Measurements from ENCODE around the gene RFX8.
A peak's percentile ranks its signal among the peaks of the same experiment; 100 is the strongest.
"Not testable (repeated sequence)": the region's sequence is repeated elsewhere in the genome, so short reads cannot be mapped to it uniquely, and the experiment has no call there.

The RFX8 gene

DNA sequence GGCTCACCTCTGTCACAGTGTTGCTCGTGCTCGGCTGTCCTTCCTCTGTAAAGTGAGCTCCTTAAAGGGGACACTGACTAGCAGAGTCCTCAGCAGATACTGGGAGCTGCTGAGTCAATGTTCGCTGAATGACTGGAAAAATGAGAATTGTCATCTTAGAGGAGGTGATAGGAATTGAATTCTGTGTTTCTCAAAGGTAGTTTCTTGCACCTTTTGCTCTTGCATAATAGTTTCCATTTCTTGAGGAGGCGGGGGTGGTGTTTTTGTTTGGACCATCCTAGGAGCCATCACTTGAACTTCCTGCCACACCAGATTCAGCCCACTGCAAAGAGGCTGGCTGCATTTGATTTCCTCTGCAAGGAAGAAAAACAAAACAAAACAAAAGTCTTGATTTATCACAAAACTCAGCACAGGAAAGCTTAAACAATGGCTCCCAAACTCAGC lies 11.4 kb upstream of the RFX8 start:
- DNase-seq (ENCODE audit: low spot score): no peak

DNA sequence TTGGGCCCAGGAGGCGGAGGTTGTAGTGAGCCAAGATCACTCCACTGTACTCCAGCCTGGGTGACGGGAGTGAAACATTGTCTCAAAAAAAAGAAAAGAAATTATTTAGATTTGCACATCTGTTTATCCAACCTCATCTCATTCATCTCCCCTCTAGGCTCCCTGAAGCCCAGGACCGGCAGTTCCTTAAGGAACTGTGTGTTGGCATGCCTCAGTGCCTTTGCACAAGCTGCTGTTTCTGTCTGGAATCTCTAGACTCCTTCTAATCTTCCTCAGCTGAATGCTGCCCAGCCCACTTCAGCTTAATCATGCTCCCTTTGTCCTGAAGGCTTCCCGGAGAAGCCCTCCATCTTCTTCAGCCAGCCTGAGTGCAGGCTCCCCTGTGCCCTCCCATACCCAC lies 10.9 kb upstream of the RFX8 start:
- DNase-seq (ENCODE audit: low spot score): no peak

- DNase-seq (ENCODE audit: low spot score): no peak
These were observed 5.9 kb upstream of the RFX8 start for GRCh38 chr2:101480764-101481163.

DNA sequence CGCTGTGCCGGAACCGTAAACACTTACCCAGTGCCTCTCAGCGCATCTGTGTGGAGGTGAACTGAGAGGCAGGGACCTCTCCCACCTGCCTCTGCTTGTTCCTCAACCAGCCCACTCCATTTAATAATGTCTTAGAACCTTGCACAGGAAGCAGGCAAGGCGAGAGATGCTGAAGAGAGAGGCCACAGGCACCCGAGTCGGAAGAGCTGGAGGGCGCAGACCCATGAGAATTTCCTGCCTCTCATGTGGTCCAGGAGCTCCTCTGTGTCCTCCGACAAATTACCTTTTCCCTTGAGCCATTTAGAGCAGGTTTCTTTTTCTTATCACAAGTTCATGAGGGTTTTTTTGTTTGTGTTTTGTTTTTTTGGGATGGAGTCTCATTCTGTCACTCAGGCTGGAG lies 4.9 kb upstream of the RFX8 start:
- DNase-seq (ENCODE audit: low spot score): no peak

- DNase-seq (ENCODE audit: low spot score): no peak
These were observed 4.4 kb upstream of the RFX8 start for GRCh38 chr2:101479328-101479727.

DNA sequence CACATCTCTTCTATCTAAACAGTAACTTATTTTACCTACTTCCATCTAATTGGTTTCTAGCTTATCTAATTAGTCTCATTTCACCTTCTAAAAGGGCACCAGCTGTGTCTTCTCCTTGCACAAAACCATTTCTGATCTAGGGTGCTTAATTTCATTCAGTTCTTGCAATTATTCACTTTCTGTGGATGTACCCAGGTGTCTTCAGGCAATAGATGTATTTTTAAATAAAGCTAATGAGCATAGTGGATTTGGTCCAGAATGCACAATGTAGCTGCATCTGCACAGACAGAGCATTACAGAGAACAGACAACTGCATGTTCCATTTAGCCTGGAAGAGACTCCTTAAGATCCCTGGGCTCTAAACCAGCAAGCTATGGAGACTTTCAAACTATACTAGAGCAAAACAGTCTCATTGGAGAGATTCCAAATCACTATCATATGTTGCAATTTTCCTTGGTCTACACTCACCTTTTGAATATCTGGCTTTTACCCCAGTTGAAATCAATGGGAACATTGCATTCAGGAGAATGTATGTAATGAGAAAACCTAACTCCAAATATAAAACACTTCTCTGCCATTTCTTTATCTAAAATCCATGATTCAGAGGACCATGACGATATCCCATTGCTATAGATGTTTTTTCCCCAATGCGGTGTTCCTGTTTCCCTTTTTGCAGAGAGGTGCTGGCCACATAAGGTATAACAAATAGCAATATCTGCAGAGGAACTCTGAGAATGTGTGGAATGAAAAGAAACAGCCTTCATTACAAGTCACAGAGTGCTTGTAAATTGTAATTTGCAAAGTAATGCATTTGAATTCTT lies 3.5 kb upstream of the RFX8 start:
- DNase-seq (ENCODE audit: low spot score): no peak

DNA sequence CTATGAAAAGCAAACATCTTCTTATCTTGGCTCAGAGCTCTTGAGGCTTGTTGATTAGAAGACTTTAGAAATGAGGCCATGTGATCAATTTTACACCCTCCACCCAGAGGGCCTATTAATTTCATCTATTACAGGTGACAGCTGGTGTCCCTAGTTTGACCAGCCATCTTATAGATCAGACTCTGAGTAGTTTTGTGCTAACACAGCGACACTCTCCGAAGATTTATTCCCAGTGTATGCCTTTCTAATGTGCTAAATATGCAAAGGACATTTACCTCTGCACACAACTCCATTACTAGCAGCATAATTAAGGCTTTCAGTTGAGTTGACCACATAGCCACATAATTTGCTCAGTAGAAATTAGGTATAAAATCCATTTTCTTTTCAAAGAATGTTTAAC lies 2.6 kb upstream of the RFX8 start:
- no peak for DNase-seq (ENCODE audit: low spot score)

DNA sequence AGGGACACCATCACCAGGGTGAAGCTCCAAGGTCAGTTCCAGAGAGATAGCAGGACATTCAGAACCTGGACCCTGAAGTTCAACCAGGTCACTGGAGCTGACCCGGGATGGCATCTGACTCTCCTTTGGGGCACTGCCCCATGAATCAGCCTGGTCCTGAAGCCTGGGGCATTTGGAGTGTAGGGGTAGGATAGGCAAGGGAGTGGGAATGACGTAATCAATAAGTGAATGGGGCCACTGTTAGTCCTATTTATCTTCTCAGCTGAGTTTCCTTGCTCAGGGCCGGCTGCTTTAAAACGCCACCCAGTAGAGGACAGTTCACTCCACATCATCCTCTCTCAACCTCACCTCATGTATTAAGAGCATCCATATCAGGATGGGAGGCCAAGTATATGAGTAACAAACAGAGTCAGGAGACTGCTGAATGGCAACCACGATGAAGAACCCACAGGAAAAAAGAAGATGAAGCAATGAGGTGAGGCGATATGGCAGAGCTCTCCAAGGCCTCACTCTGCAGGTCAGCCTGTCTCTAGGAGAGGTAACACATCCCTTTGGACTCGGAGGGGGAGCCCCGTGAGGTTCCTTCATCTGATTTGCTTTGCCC lies 1.8 kb upstream of the RFX8 start:
- DNase-seq (ENCODE audit: low spot score): no peak

DNA sequence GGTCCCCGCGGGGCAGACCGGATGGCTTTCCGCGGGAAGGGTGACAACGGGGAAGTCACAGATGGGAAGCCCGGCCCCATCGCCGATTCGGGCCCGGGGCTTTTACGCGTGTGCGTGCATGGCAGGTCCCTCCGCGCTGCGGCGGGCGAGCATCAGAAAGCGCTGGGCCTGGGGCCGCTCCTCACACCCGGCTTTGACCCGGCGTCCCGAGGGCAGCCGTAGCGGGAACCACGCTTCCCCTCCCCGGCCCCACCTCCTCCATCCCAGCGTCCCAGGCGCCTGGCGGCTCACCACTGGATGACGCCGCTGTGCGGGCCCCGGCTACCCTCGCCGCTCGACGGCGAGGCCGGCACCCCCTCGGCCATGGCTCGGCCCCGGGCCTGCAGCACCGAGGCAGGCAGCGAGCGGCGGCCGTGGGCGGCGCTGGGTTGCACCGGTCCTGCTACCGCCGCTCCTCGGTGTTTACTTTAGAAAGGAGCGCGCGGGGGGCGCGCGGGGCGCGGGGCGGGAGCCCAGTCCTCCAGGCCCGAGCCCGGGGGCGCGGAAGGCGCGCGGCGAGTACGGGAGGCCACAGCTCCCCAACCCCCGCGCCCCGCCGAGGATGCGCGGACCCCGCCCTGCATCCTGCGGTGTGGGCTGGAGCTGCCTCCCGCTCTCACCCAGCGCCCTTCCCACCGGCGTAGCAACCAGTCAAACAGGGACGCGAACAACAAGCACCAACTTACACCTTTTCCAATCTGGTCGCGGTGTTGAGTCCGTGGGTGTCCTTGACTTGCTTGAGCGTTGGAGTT lies 806 bp downstream of the RFX8 start:
- DNase-seq (ENCODE audit: low spot score): peak; percentile 47

DNA sequence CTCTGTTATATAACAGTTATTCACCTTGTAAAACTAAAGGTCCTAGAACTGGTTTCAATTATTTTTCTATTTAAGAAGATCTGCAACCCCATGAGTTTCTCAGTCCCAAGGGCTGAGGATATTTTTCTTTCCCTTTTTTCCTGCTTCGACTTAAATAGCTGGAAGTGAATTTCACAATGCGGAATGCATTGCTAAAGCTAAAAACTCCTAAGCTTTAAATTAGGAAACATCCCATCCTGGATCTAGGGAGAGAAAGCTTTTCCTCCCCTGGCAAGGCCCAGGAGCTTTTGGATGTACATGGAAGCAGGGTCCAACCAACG lies 1.4 kb downstream of the RFX8 start:
- DNase-seq (ENCODE audit: low spot score): no peak

GRCh38 chr2:101469863-101470262 lies 5.0 kb downstream of the RFX8 start:
- DNase-seq (ENCODE audit: low spot score): no peak

GRCh38 chr2:101467306-101467705 lies 7.6 kb downstream of the RFX8 start:
- DNase-seq (ENCODE audit: low spot score): no peak

GRCh38 chr2:101466426-101466825 lies 8.5 kb downstream of the RFX8 start:
- DNase-seq (ENCODE audit: low spot score): no peak

DNA sequence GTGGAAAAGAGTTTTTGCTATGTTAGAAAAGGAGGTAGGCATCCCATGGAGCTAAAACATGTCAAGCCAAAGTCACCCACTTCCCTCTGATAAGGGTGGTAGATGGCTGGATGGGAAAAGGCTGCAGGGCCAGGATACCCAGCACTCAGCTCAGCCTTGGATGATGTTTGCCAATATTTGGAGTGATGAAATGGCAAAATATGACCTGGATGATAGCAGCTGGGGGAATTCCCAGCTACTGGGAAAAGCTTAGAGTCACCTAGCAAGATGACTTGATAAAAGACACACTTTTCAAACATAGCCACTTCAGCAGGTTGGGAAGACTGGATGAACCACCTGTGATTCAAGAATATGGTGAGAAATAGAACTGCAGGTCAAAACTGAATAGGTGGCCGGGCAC lies 10.1 kb downstream of the RFX8 start:
- DNase-seq (ENCODE audit: low spot score): no peak

DNA sequence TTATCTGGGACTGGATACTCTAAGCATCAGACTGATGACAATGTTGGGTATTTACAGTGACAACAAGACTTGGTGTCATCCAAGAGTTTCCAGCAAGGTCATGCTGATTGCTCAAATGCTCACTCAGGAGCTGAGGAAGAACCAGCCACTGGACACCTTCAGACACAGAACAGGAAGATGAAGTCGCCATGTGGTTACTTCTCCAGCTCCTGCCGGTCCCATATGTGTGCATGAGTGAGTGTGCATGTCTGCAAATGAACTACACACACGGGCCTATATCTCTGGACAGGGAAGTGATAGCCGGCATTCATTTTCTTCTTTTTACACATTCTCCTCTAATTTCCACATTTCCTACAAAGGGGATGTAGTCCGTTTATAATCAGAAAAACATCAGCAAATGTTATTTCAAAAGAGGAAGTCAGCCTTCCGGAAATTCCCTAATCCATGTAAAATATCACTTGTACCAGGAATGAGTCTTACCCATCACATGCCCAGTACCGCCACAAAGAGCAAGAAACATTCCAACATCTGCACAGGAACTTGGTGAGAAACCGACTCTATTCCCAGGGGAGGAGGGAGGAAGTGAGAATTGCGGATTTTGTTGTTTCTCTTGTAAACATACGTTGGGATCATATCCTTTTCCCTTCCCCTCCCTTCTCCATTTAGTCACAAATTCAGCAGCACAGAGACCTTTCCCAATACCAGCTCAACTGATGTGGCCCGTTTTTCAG lies 10.8 kb downstream of the RFX8 start:
- DNase-seq (ENCODE audit: low spot score): peak; percentile 99

- DNase-seq (ENCODE audit: low spot score): no peak
These were observed 11.5 kb downstream of the RFX8 start for GRCh38 chr2:101463421-101463820.

- no peak for DNase-seq (ENCODE audit: low spot score)
These were observed 13.5 kb downstream of the RFX8 start for GRCh38 chr2:101461381-101461780.

DNA sequence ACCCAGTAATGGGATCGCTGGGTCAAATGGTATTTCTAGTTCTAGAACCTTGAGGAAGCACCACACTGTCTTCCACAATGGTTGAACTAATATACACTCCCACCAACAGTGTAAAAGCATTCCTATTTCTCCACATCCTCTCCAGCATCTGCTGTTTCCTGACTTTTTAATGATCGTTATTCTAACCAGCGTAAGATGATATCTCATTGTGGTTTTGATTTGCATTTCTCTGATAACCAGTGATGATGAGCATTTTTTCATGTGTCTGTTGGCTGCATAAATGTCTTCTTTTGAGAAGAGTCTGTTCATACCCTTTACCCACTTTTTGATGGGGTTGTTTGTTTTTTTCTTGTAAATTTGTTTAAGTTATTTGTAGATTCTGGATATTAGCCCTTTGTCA lies 20.5 kb downstream of the RFX8 start:
- not testable (repeated sequence) for DNase-seq (ENCODE audit: low spot score)

DNA sequence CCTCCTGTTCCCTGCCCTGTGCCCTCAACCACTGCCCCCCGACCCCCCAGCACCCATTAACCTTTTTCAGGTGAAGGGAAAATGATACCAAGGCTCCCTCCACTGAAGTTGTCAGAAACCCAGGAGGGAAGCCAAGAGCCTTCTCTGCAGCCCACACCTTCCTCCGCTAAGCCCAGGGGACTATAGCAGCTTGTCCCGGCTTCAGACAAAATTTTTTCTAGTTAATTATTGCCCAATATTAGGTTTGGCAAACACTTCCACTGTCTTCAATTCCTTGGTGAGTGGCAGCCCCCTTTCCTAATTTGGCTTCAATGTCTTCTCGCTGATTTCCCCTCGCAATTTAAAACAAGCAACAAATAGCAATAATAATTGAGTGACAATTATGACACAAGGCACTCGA lies 23.9 kb downstream of the RFX8 start:
- DNase-seq (ENCODE audit: low spot score): no peak

- no peak for DNase-seq (ENCODE audit: low spot score)
These were observed 28.0 kb downstream of the RFX8 start for GRCh38 chr2:101446869-101447268.

DNA sequence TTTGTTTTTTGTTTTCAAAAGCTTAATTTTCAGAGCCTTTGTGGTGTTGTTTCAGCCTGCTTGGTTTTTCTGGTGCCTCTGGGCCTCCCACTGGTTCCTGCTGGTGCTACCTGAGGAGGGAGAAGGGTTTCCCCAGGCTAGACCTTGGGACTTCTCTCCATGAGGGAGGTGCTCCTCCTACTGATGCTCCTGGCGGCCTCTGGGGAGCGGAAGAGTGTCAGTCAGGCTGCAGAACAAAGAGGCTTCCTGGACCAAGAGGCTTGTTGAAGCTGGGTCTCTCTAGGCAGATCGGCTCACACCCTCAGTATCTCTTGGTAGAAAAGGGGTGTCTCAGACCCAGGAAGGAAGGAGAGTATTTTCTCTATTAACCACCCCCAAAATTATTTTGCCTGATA lies 32.2 kb downstream of the RFX8 start:
- DNase-seq (ENCODE audit: low spot score): no peak

GRCh38 chr2:101442042-101442666 lies 32.8 kb downstream of the RFX8 start:
- no peak for DNase-seq (ENCODE audit: low spot score)
